ENCODE measurements around the gene AUTS2. TPM values are rescaled to one million over a fixed set of nuclear protein-coding genes. Genes with fewer than 3 reads are reported as not detected.

Gene AUTS2
- total and polyA plus RNA-seq, 10 of the 15 experiments (the other 5 are each of a cell fraction or from before 2014, with no cell fraction given) = 6.4 to 55.6 (median 21.6) TPM

- no peak for TF ChIP-seq ESRRA (IDR thresholded peaks at IDR 0.05; ENCODE audit: low read length)
- TF ChIP-seq BACH1 (IDR thresholded peaks at IDR 0.05; ENCODE audit: borderline replicate concordance) = no peak
- TF ChIP-seq MLLT1 (IDR thresholded peaks at IDR 0.05) = peak; percentile 52; the same call in 1 of the 2 replicates
- peak; percentile 53 for TF ChIP-seq NR2F1 (conservative IDR thresholded peaks at IDR 0.05)
- ChIA-PET CTCF (interaction anchor here (0.8 to 2.7 kb wide), 9 partner anchors 10 to 388 kb away, joined by 3 to 11 read pairs (median 4); no protein-coding TSS in a partner anchor), RAD21 (ENCODE audit: unreplicated experiment) (interaction anchor here (0.6 to 7.8 kb wide), 12 partner anchors 10 to 378 kb away, joined by 3 to 42 read pairs (median 4); no protein-coding TSS in a partner anchor), SMC1A (ENCODE audit: uncharacterized antibody, unreplicated experiment) (interaction anchor here (0.7 to 8.1 kb wide), 16 partner anchors 9 to 154 kb away, joined by 3 to 103 read pairs (median 8); no protein-coding TSS in a partner anchor), POLR2A (interaction anchor here (0.5 to 6.6 kb wide), 8 partner anchors 11 to 341 kb away, joined by 3 to 38 read pairs (median 3); no protein-coding TSS in a partner anchor)
- peak overlapping the region; percentile 54 for H3K4me2 ChIP-seq (ENCODE audit: control insufficient read depth, insufficient read depth)
- H2AFZ ChIP-seq (ENCODE audit: control insufficient read depth, low read depth, low read length) = no peak overlapping the region
- peaks cover 8% of the 10 kb centered on the region for H3K79me2 ChIP-seq (ENCODE audit: control insufficient read depth, insufficient read depth, low read length)
- no TSS peak for BruUV-seq (replicated peaks)
- H3K36me3 ChIP-seq (ENCODE audit: control insufficient read depth in 2 of 2, insufficient read depth in 2 of 2, low read length in 1 of 2) = no peaks in the 10 kb centered on the region
- H3K4me1 ChIP-seq (ENCODE audit: control insufficient read depth, insufficient read depth, low read length) = peaks cover 35% of the 10 kb centered on the region
- FAIRE-seq = no peak
- no peaks in the 10 kb centered on the region for H4K20me1 ChIP-seq (ENCODE audit: control insufficient read depth, insufficient read depth)
- intact Hi-C loops (cut with micrococcal nuclease; ENCODE audit: unreplicated experiment) (loop anchor here (5.0 kb wide), 1 partner anchor 51 kb away; no protein-coding TSS in a partner anchor), in situ Hi-C loops (cut with MboI) (no loop called here)
- peak; percentile 34 for ATAC-seq
- H3K9ac ChIP-seq (ENCODE audit: control insufficient read depth, insufficient read depth, low read length) = no peak overlapping the region
- WGBS (ENCODE audit: insufficient coverage, insufficient replicate concordance, low lambda C conversion rate, missing lambda C conversion rate) = 50% methylated on average over 3 of the region's 3 CpGs
- H3K27ac ChIP-seq (ENCODE audit: control insufficient read depth, insufficient read depth) = peak overlapping the region; percentile 40
- no peaks in the 10 kb centered on the region for H3K27me3 ChIP-seq (replicated peaks in 1 of 2; ENCODE audit: control insufficient read depth in 2 of 2, insufficient read depth in 2 of 2, low read length in 1 of 2)
- no peaks in the 10 kb centered on the region for H3K9me3 ChIP-seq (replicated peaks; ENCODE audit: control insufficient read depth, insufficient read depth, low read length)
- no peak for DNase-seq (ENCODE audit: low read depth, low spot score)
- no peak overlapping the region for H3K4me3 ChIP-seq
Observed at GRCh38 chr7:69652947-69653701, 54.8 kb downstream of the AUTS2 start.

Measured in GM12878 (cell line).